ENCODE data around the gene MCTP2.

Gene MCTP2

DNA sequence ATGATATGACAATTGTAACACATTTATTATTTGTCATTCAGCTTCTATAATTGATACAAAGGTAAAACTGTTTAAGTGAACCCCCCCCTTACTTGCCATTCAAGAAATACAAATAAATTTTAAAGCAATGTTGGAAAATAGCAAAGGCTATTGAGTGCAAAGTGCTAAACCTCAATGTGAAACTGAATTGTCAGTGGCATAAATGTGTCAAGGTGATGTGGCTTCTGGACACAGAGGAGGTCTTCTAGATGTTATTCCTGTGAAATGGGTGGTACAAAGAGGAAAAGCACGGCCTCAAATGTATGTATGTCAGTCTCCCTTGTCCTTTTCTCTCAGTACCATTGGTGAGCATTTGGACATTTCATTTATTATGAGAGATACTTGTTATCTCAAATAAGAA lies 149.4 kb downstream of the MCTP2 start:
- DNase-seq (ENCODE audit: low read depth), result no peak
- TF ChIP-seq, protein P1, sequence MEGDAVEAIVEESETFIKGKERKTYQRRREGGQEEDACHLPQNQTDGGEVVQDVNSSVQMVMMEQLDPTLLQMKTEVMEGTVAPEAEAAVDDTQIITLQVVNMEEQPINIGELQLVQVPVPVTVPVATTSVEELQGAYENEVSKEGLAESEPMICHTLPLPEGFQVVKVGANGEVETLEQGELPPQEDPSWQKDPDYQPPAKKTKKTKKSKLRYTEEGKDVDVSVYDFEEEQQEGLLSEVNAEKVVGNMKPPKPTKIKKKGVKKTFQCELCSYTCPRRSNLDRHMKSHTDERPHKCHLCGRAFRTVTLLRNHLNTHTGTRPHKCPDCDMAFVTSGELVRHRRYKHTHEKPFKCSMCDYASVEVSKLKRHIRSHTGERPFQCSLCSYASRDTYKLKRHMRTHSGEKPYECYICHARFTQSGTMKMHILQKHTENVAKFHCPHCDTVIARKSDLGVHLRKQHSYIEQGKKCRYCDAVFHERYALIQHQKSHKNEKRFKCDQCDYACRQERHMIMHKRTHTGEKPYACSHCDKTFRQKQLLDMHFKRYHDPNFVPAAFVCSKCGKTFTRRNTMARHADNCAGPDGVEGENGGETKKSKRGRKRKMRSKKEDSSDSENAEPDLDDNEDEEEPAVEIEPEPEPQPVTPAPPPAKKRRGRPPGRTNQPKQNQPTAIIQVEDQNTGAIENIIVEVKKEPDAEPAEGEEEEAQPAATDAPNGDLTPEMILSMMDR (IDR thresholded peaks at IDR 0.05; ENCODE audit: insufficient read depth, low read depth, low read length, missing control alignments), result no peak
- H3K4me3 ChIP-seq (ENCODE audit: low read depth, low read length), result no peak overlapping the region

DNA sequence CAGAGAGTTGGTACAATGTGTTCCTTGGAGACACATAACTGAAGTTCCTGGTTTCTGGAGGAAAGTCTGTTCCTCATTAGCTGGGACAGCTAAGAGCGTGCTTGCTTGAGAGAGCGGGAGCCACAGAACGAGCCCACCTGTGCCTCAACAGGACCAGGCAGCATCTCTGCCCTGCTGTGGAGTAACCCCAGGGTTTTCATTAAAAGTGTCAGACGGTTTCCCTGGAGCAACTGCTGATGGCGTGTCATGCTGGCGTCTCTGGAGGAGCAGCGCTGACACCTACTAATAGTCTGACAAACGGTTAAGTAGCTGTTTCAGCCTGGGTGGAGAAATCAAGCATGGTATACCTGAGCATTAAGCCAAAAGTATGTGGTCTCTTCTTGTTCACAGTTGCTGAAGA lies 150.0 kb downstream of the MCTP2 start:
- TF ChIP-seq, protein P1 (IDR thresholded peaks at IDR 0.05; ENCODE audit: insufficient read depth, low read depth, low read length, missing control alignments), result no peak
- no peak overlapping the region for H3K4me3 ChIP-seq (ENCODE audit: low read depth, low read length)
- DNase-seq (ENCODE audit: low read depth), result no peak

DNA sequence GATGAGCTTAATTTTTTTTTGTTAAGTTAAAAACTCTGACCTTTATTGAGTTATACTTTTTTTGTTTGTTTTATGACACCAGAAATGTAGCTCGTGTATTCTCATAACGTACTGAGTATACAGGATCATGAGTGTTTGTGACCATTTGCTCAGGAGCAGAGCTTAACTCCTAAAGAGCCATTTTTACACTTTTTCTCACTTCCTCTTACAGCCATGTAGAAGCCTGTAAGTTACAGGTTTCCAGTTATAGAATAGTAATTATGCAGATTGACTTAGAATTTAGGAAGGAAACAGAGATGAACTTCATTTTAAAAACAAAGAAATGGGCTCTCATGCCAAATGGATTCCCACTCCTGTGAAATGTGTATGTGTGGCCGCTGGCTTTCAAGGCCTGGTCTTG lies 151.7 kb downstream of the MCTP2 start:
- no peak for DNase-seq (ENCODE audit: low read depth)
- H3K4me3 ChIP-seq (ENCODE audit: low read depth, low read length), result no peak overlapping the region
- TF ChIP-seq, protein P1 (IDR thresholded peaks at IDR 0.05; ENCODE audit: insufficient read depth, low read depth, low read length, missing control alignments), result no peak

DNA sequence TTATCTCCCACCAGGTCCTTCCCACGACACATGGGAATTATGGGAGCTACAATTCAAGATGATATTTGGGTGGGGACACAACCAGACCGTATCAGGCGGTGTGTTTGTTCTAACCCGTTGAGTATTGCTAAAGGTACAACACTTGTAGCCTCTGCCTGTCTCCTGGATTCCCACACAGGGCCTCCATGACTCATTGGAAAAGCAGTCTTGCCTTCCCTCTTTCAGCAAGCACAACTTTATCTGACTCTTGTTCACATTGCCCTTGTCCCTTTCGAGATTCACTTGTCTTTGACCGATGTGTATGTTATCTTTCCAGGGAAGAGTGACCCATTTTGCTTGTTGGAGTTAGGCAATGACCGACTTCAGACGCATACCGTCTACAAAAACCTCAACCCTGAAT lies 152.3 kb downstream of the MCTP2 start:
- TF ChIP-seq, protein P1 (IDR thresholded peaks at IDR 0.05; ENCODE audit: insufficient read depth, low read depth, low read length, missing control alignments), result no peak
- no peak for DNase-seq (ENCODE audit: low read depth)
- no peak overlapping the region for H3K4me3 ChIP-seq (ENCODE audit: low read depth, low read length)

DNA sequence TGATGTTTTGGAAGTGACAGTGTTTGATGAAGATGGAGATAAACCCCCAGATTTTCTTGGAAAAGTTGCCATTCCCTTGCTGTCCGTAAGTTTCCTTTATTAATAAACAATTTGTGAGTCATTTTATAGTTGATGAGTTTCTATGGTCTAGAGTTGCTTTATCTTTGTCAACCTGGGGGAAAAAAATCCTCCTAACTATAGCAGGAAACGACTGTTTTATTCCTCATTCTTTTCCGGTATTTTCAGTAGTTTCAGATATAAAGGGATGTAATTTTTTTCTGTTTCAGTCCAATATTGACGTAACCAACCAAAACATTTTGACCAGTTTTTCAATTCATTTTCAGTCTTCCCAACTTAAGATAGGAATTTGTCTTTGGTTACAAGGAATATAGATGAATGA lies 154.1 kb downstream of the MCTP2 start:
- DNase-seq (ENCODE audit: low read depth), result no peak
- H3K4me3 ChIP-seq (ENCODE audit: low read depth, low read length), result no peak overlapping the region
- TF ChIP-seq, protein P1 (IDR thresholded peaks at IDR 0.05; ENCODE audit: insufficient read depth, low read depth, low read length, missing control alignments), result no peak

DNA sequence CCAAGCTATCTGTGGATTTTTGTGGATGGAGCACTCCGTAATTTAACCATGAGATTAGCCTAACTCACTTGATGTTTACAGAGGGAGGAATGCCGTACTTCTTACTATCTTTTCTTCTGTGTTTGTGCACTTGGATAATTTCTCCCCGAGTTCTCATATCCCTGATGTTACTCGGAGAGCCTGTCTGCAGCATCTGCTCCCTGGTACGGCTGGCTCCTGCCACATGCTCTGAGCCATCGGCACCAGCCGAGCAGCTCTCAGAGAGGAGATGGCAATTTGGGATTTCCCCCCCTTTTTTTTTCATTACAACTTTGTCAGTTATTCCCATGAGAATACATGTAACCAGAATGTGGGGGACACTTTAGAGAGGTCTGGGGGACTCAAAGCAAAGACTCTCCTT lies 155.0 kb downstream of the MCTP2 start:
- TF ChIP-seq, protein P1 (IDR thresholded peaks at IDR 0.05; ENCODE audit: insufficient read depth, low read depth, low read length, missing control alignments), result no peak
- no peak for DNase-seq (ENCODE audit: low read depth)
- H3K4me3 ChIP-seq (ENCODE audit: low read depth, low read length), result no peak overlapping the region

DNA sequence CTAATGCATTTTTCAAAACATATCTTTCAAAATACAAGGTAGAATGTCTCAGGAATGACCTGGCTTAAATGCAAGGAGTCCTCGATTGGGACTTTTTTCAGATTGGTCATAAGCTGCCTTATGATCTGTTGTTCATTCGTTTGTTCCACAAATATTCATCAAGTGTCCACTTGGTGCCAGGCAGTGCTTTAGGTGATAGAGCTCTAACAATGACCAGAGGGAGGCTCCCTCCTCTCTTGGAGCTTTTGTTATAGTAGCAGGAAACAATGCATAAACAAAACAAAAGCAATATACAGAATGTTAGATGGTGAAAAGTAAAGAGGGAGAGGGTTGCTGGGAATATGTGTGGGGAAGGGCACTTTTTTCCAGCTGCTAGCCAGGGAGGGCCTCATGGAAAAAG lies 156.1 kb downstream of the MCTP2 start:
- DNase-seq (ENCODE audit: low read depth), result no peak
- TF ChIP-seq, protein P1 (IDR thresholded peaks at IDR 0.05; ENCODE audit: insufficient read depth, low read depth, low read length, missing control alignments), result no peak
- no peak overlapping the region for H3K4me3 ChIP-seq (ENCODE audit: low read depth, low read length)

Measured in GM12865 (cell line).